Anterior cingulate cortex (tissue), 58 donors: ENCODE measurements around the gene CALCA.
"Not testable (repeated sequence)": the region's sequence is repeated elsewhere in the genome, so short reads cannot be mapped to it uniquely, and the experiment has no call there.

Source experiments
- DNase-seq, 58 donors: peaks; one replicate each; lab custom pipeline; 2025; lab: John Stamatoyannopoulos, UW

The CALCA gene

DNA sequence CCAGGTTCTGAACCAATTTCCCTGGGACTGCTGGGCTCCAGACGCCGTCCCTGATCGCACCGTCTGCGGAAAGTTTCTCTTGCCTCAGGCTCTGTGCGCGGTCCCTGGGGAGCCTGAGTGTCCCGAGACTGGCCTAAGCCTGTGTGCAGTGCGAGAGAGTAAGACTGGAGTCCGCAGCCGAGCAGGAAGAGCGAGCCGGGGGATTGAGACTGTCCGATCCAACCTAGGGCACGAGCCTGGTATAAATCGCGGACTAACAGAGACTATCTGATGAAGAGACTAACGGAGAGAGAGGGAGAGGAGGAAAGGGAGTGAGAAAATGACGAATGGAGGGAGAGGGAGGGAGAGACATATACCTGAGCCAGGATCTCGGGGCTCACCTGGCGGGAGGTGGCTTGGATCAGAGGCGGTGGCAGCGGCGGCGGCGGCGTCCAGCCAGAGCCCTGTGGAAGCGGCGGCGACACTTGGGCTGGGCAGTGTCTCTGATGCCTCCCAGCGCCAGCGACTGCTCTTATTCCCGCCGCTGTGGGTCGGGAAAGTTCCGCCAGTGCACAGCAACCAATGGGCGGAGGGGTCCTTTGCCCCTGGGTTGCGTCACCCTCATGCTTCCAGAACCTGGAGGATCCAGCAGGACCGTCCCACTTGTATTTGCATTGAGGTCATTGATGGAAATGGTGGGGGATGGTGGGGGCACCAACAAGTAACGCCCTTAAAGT lies at the start of gene CALCA:
TSS of gene CALCA (minus strand) at position 487 of the 716 bp plus-strand sequence. CDS start 1,159 bp downstream, outside the sequence.
- no peak for DNase-seq

GRCh38 chr11:15016200-15016599 lies 44.0 kb upstream of the CALCA start:
- DNase-seq = no peak

GRCh38 chr11:15011776-15012345 lies 39.7 kb upstream of the CALCA start:
- DNase-seq = no peak

DNA sequence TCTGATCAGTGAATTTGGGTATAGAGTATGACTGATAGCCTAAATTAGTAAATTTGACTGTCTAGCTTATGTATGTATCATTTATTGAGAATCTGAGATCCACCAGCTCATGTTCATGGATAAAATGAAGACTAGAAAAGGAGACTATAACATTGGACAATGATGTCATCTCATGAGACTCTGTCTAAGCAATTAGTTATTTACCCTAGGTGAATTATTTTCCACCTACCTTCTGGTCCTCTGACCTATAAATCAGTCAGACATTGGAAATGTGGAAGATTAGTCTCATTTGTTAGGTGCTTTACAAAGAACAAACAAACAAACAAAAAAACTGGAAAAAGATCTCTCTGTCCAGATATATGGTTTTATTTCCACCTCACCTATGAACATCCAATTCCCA lies 38.7 kb upstream of the CALCA start:
- DNase-seq = no peak

DNA sequence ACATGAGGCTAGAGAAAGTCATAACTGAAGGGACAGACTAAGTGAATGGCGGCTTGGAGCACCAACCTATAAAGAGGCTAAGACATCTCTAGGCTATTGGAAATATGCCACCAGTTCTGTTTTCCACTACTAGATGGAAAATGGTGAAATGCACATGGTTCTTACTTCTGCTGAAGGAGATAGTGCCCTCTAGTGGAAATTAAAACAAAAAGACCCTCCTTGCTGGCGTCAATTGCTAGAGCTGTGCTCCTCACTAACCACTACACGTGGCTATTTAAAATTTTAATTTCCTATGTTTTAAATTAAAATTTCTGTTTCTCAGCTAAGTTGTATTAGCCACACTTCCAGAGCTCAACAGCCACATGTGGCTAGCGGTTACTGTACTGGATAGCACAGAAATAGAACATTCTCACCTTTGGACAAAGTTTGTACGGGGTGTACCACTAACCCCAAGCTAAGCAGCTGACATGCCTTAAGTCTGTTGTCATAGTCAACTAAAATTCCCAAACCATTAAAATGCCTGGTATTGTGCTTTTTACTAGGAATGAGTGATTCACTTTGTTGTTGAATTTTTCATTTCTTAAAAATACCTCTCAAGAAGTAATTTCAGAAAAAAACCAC lies 34.1 kb upstream of the CALCA start:
- no peak for DNase-seq

GRCh38 chr11:14988133-14988532 lies 16.0 kb upstream of the CALCA start:
- not testable (repeated sequence) for DNase-seq

DNA sequence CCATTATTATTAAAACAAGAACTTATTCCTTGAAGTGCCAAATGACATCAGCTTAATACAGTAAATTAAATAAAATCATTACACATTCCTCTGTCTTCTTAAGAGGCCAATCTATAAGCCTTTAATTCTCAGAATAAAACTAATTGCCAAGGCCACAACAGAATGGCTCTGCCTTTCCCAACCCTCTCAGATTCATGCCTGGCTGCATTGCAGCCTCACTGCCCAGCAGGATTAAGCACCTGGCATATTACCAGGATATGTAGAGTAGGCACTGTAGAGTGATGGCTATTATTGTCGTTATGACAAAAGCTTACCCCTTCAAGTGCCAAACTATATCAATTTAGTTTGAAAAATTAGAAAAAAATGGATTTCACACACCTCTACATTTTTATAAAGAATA lies 9.4 kb upstream of the CALCA start:
- no peak for DNase-seq

GRCh38 chr11:14980854-14981253 lies 8.7 kb upstream of the CALCA start:
- DNase-seq = no peak

DNA sequence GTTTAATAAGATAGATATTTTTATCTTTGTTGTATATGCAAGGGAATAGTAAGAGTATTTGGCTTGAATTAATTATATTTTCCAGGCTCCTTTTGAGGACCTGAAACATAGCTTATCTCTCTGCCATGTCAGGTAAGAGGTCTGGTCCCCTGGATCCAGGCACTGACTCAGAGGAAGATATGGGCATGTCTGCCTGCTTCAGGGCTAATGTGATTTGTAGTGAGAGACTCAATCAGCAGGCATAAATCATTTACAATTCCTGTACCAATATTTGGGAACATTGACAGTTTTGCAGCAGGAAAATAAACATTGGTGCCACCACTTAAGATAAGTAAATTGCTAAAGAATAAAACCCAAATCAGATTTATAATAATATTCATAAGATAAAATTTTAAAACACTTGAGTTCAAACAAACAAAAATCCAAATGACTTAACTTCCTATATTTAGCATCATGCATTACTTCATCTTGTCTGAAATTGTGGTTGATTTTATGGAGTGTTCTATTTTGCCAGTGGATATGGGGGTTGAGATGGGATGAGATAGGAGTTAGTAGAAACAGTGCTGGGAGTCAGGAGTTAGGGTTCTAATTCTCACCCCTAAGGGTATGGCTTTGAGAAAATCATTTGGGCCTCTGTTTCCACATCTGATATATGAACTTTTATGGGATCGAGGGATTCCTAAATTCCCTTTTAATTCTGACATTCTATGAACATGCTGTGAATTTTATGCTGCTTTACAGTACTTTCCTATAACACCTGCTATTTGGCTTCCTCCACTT lies 5.1 kb upstream of the CALCA start:
- no peak for DNase-seq

GRCh38 chr11:14975252-14975587 lies 3.1 kb upstream of the CALCA start:
- no peak for DNase-seq

GRCh38 chr11:14974515-14975251 lies 2.5 kb upstream of the CALCA start:
- DNase-seq = peak in 2 of 58 donors; percentile 5 to 11

DNA sequence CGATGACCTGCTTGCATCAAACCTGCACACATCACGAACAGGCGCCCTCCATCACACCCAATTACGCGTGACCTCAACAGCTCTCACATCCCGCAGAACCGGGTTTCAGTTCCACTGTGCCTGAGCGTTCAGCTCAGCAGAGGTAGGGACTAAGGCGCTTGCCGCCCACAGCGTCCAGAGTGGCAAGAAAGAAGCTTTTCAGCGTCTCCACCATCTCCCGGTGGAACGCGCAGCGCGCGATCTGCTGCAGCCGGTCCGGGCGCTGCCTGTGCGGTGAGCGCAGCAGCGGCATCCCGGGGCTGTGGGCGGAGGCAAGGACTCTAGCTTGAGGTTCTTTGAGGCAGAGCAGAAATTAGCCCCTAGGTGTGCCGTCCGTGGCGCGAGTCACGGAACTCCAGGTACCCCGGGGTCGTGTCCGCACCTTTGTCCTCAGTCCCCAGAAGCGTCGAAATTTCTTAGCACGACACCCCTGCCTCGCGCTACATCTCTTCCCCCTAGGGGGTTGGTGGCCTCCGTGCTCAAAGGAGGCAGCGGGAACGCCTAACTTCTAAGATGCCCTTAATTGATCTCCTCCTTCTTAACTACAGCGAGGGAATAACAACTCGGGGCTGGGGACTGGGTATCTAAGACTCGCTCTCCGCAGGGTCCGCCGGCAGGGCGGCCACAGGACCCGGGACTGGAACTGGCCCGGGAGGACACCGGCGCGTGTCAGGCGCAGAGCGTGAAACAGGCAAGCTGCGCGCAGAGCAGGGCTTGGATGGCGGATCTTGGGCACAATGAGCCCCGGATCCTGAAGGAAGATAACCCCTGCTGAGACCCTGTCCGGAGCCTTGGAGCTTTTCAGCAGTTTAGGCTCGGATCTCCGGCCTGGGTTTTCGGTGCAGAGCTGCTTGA lies 1.7 kb upstream of the CALCA start:
- DNase-seq = peak in 2 of 58 donors; percentile 2 to 3

DNA sequence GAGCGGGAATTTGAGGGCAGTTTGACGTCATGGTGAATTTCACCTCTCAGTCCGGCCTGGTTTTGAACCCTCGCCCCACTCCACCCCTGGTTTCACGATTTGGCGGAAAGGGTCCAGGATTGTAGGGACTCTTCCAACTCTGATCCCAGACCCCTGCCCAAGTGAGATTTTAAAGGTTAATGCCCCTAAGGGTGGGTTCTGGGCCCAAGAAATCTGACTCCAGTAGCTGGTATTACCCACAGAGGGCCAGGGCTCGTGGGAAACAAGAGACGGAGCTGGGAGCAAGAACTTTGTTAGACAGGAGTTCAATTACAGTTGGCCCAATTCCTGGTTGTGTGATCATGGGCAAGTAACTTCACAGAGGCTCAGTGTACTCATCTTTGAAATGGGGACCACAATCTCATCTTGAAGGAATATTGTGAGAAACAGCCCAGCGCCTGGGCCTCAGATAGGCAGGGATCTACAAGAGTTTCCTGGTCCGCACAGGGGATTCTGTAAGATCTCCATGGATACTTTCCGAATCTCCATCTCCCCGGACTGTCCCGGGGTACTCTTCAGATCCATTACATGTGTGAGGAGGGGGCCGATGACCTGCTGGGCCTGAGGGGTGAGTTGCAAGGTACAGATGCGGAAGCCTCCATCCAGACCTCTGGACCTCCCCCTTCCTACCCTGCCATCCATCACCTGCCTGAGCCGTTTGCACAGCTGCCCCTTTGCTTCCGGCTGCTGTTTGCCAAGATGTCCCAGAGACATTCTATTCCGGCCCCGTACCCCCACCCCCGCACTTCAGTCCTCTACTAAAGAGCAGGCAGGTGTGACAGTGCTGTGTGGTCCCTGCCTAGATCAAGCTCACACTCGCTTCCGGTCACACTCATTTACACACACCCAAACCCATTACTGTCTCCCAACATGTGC lies 687 bp upstream of the CALCA start:
- DNase-seq = no peak

DNA sequence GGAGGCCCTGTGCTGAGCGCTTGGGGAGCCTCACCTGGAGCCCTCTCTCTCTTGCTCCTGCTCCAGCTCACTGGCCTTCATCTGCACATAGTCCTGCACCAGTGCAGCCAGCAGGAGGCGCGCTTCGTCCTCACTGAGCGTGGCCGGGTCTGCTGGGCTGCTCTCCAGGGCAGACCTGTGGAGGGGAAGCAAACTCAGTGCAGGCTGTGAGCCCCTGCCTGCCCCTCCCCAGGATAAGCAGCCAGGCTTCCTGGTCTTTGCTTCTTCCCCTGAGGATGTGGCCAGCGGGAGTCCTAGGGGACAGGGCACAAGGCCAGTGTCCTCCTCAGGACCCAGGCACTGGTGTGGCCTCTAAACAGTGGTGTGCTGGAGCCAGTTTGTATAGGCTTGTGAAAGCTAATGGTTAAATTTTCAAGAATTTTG lies 2.2 kb downstream of the CALCA start:
- DNase-seq = peak in 1 of 58 donors; percentile 6

DNA sequence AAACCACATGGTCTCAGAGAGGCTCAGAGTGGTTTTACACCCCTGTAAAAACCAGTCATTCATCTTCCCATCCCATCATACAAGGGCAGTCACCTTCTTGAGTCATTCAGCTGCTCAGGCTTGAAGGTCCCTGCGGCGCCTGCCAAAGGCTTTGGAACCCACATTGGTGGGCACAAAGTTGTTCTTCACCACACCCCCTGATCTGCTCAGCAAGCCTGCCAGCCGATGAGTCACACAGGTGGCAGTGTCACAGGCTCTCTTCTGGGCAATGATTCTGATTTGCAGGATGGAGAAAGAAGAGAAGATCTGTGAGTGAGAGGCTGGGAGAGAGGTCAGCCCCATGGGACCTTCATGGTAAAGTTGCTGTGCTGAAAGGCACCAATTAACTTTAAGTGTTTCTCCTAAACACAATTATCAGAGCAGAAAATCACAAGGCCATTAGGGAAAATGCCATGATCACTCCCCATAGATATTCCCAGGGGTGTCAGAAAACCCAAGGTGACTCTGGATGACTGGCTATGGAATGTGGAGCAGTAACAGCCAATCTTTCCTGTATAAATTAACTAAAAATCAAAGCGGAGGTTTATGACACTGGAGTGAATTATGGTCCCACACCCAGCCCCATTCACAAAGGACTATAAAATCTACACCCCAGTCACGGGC lies 4.4 kb downstream of the CALCA start:
- DNase-seq = no peak

DNA sequence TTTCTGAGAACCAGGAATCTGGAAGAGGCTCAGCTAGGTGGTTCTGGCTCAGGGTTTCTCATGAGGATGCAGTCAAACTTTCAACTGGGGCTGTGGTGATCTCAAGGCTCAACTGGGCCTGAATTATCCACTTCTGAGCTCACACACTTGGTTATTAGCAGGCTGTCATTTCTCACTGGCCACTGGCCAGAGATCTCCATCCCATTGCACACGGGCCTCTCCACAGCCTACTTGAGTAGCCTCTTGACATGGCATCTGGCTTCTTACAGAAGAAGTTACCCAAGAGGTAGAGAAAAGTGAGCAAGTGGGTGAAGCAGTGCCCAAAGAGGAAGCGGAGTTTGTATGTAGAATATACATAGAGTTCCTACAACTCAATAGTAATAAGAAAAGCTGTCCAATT lies 16.0 kb downstream of the CALCA start:
- no peak for DNase-seq

GRCh38 chr11:14954581-14954980 lies 17.6 kb downstream of the CALCA start:
- no peak for DNase-seq

DNA sequence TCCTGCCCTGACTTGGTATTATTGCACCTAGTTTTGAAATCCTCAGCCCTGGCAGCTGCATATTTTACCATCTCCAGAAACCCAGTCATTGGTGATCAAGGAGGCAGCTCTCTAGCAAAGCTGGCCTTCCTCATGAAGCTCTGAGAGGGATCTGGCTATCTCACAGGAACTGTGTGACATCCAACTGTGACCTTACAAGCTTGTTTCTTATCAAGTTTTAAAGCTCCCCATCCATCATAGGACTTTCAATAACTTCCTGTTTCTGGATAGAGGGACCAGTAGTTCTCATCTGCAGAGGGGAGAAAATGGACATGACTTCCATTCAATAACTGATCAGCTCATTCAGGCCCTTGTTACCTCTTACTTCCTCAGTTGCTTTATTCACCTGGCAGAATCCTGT lies 18.2 kb downstream of the CALCA start:
- no peak for DNase-seq
